SKM-1 (cell line): ENCODE results near the gene SRPK2.
"Not testable (repeated sequence)": the region's sequence is repeated elsewhere in the genome, so short reads cannot be mapped to it uniquely, and the experiment has no call there.

Source experiments
- DNase-seq: peaks from one replicate; lab custom pipeline; 2025; ENCODE audit not compliant: unreplicated experiment; lab: John Stamatoyannopoulos, UW

SRPK2 gene

GRCh38 chr7:105388356-105389087 lies at the start of gene SRPK2:
SRPK2 (minus strand) TSS chr7:105388921.
- DNase-seq: no peak

GRCh38 chr7:105438254-105438653 lies 49.5 kb upstream of the SRPK2 start:
- no peak for DNase-seq

GRCh38 chr7:105437356-105437755 lies 48.6 kb upstream of the SRPK2 start:
- not testable (repeated sequence) for DNase-seq

- no peak for DNase-seq
Measured at GRCh38 chr7:105429746-105430612, 41.3 kb upstream of the SRPK2 start.

- DNase-seq: no peak
Measured at GRCh38 chr7:105426606-105427146, 38.0 kb upstream of the SRPK2 start.

GRCh38 chr7:105423987-105424386 lies 35.3 kb upstream of the SRPK2 start:
- DNase-seq: no peak

GRCh38 chr7:105413887-105414437 lies 25.2 kb upstream of the SRPK2 start:
- DNase-seq: no peak

- not testable (repeated sequence) for DNase-seq
Measured at GRCh38 chr7:105410774-105411173, 22.1 kb upstream of the SRPK2 start.

GRCh38 chr7:105409775-105410174 lies 21.1 kb upstream of the SRPK2 start:
- DNase-seq: not testable (repeated sequence)

- DNase-seq: no peak
Measured at GRCh38 chr7:105408791-105409410, 20.2 kb upstream of the SRPK2 start.

- DNase-seq: no peak
Measured at GRCh38 chr7:105403128-105403527, 14.4 kb upstream of the SRPK2 start.

- no peak for DNase-seq
Measured at GRCh38 chr7:105402221-105403095, 13.7 kb upstream of the SRPK2 start.

GRCh38 chr7:105399043-105399725 lies 10.5 kb upstream of the SRPK2 start:
- no peak for DNase-seq

GRCh38 chr7:105396566-105396965 lies 7.8 kb upstream of the SRPK2 start:
- no peak for DNase-seq

GRCh38 chr7:105391429-105391828 lies 2.7 kb upstream of the SRPK2 start:
- no peak for DNase-seq

GRCh38 chr7:105389889-105390288 lies 1.2 kb upstream of the SRPK2 start:
- no peak for DNase-seq

- DNase-seq: peak; percentile 9
Measured at GRCh38 chr7:105389088-105389650, 448 bp upstream of the SRPK2 start.

GRCh38 chr7:105387508-105388355 lies 989 bp downstream of the SRPK2 start:
- peak; percentile 31 for DNase-seq
